CD4-positive, alpha-beta T cell treated with Interleukin-15 for 4 hours (primary cell): ENCODE measurements around the gene IQUB.
"Not testable (repeated sequence)": the region's sequence is repeated elsewhere in the genome, so short reads cannot be mapped to it uniquely, and the experiment has no call there.

Source experiments
- DNase-seq: peaks from one replicate; pipeline ENCODE4 v3.0.0-alpha.2; 2020; ENCODE audit warnings: low spot score

Gene IQUB

DNA sequence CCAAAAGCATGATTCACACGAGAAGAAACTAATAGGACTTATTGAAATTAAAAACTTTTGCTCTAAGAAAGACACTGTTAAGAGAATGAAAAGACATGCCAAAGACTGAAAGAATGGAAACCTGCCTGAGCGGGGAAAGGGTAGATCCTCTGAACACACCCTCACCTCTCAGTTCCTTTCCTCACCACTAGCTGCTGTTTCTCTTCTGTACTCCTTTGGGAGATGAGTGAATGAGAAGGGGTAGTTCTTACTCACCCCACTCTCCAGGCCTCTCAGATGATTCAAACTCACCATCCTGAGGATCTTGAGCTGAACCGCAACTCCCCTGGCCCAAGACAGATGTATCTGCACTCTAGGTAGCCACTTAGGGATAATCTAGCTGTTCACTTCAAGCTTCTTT is 41.9 kb downstream of the IQUB start:
- DNase-seq: no peak

DNA sequence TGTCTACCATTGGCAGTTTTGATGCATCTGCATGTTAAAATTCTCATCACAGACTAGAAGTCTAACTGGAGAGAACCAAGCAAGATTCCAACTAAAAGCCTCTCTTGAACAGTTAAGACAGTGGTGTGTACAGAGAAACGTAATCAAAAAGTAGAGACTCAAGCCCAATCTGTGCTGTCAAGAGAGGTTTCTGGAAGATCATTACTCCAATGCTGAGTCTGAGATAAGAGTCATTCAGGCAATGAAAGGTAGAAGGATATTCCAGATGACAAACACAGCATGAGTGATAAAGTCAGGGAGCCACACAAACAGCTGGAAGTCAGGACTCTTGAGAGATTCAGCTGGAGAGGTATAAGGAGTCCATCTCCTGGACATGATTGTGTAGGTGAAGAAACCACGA is 48.7 kb downstream of the IQUB start:
- DNase-seq: no peak

DNA sequence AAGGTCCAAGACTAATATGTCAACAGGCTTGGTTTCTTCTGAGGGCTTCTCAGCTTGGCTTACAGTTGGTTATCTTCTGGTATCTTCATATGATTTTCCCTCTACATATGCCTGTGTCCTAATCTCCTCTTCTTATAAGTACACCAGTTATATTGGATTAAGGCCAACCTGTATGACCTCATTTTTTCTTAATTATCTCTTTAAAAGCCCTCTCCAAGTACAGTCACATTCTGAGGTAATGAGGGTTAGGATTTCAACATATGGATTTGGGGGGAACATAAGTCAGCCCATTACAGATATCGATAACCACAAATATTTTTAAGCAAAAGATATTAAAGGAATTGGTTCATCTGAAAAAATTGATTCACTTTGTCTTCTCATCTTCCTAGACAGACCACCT is 49.2 kb downstream of the IQUB start:
- no peak for DNase-seq

DNA sequence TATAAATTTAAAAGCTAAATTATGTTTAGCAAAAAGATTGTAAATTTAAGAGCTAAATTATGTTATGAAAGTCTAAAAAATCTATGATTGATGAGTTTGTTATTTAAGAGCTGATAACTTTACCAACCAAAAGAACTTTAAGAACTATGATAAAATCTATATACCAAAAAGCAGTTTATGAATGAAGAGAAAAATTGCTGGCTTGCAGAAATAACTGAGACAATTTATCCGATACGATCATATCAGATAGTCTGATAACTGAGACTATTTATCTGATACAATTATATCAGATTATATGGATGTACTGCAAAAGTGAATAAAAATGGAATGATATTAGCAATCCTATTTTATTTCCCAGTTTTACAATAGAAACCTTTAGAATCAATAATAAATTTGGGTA is 50.2 kb downstream of the IQUB start:
- DNase-seq: no peak

DNA sequence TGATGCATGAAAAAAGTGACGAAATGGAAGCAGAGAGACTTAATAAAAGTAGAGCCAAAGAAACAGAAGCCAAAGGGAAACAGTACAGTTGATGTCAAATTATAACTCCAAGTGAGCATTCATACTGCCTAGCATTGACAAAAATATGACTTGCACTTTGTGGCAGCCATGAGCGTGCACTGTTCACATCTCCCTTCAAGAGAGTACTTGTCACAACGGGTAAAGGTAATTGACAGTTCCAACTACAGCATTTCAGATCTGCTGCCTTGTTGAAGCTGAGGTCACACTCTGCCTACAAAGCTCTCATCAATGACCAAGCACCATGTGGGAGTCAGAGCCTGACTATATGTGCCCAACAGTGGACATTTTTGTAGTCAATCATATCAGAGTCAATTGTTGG is 54.3 kb downstream of the IQUB start:
- DNase-seq: no peak

DNA sequence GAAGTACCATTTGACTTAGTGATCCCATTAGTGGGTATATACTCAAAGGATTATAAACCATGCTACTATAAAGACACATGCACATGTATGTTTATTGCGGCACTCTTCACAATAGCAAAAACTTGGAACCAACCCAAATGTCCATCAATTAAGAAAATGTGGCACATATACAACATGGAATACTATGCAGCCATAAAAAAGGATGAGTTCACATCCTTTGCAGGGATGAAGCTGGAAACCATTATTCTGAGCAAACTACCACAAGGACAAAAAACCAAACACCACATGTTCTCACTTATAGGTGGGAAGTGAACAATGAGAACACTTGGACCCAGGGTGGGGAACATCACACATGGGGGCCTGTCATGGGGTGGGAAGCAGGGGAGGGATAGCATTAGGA is 56.3 kb downstream of the IQUB start:
- DNase-seq: not testable (repeated sequence)

DNA sequence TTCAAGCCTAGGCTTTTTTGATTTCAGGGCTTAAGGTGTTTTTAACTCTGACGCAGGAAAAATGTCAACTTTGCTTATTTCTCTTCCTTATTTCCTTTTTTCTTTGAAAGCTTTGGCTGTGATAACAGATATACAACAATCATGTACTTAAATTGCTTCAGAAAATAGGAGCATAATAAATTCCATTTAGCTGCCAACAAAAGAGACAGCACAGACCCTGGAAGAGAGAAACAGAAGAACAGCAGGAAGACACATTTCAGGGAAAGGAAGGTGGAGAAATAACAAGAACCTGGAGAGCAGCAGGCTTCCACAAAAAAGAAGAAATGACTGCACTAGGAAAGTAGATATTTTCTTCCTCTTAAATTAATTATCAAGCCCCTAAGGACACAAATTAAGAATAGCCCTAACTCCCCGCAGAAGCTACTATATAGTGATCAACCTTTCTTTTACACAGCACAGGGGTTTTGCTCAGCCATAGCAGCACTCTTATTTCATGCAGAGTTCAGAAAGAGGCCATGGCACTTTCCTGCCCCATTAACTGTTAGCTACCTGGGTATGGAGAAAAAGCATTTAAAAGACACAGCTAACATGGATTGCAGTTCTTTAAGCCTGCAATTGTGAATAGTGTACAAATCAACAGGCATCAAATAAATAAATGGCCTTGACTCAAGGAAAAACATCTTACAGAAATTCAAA is 61.5 kb downstream of the IQUB start:
- no peak for DNase-seq

DNA sequence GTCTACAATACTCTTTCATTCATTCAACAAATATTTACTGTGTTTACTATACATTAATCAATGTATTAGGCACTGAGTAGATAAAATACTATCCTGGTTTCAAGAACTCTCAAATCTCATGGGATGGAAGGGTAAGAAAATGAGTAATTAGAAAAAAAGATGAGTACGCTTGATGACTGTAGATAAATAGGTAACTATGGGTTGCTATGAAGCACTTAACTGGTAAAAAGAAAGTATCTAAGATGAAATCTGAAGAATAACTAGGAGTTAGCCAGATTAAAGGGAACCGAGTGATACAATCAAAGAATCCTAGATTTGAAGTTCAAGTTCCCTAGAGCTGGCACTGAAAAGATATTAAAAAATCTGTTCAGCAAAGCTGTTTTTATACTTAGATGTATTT is 62.1 kb downstream of the IQUB start:
- DNase-seq: no peak

DNA sequence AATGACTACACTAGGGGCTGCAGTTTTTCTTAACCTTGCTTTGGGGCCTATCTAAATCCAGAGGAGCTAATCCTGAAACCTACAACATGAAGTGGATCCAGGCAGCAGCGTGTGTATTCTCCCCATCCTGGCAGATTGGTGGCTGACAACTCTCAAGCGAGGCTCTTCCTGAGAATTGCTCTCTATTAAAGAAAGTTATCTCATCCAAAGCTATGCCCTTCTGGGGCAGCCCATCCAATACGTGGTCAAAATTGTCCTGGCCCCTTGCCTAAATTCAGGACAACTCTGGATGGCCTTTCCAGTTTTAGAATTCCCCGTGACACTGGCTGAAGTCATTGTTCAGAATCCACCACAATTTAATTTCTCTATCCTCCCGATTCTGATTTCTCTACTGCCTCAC is 66.1 kb downstream of the IQUB start:
- no peak for DNase-seq

DNA sequence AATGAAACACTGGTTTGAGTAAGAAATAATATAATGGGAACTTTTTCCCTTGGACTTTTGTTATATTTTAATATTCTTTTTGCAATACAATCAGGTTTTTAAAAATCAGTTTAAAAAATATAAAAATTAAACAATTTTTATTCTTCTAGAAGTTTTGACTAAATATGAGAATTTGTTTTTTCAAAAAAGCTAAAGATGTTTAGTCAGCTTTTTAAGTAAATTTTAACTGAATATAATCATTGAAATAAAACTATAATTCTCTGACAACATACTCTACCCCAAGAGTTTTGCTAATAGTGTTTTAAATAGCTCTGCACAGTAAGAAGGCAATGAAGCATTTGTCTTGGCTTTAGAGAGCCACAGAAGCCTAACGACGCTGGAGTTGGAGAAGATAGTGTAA is 70.5 kb downstream of the IQUB start:
- DNase-seq: no peak

DNA sequence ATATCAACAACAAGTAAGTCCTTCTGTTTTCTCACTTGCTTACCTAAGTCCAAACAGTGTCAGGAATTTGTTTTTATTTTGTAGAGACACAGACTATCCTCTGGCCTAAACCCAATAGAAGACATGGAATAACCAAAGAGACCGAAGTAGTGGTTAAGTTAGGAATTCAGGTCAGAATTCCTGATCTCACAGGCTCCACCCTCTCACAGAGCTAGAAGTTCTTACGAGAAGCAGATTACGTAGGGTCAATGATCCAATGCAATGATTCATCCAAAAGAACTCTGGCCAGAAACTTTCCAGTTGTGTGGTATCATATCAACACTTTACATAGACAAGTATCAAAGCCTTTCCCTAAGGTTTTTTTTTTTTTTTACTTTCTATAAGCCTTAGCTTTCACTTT is 73.8 kb downstream of the IQUB start:
- DNase-seq: no peak

DNA sequence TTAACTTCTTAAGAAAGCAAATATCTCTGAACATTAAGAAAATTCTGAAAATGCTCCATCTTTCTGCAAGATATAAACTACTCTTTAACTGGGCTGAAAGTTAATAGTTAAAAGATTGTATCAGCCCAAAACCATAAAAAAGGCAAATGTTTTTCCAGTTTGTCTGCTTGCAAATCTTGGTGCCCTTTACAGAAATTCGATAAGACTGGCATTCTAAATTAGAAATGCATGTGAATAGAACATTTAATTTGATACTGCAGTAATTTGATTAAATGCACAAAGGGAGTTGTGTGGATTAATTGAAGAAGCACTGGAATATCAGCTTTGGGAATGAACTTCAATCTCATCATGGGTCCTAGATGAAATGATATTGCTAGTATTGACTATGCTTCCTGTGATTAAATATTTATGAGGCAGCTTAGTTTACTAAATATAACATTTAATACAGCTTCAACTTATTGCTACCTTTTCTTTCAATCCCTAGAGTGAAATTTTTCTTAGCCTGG is 78.4 kb downstream of the IQUB start:
- no peak for DNase-seq

DNA sequence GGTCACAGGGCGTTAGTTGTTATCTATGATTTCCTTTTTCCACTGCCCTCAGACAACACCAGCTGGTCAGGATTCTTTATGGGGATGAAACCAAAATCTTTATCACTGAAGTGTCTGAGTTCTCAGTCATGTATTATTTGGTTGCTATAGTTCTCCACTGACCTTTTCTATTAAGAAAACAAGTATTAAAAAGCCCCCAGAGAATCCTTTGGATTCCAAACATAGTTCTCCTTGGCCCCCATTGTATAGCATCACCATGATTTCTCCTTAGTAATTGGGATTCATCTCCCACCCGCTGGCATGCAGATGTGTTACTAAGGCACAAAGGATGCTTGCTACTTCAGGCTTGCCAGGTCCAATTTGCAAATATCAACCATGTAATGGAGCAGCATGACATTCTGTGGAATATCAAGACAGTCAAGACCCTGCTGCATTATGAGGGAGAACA is 94.3 kb downstream of the IQUB start:
- DNase-seq: no peak

DNA sequence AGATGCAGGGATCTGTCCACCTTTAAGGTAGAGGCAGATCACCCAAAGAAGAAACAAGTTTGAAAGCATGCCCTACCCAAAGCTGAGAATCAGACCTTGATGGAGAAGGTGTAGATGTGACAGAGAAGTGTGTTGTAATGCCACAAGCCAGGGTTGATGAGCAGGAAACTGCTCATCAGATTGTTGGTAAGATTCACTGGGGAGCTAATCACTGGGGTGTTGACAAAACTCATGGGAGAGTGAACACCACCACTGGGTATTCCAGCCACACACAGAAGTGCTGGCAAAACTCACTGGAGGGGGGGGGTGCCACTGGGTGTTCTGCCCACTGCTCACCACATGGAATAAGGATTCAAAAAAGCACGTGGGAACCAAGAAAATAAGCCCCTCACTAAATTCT is 95.2 kb downstream of the IQUB start:
- DNase-seq: no peak

DNA sequence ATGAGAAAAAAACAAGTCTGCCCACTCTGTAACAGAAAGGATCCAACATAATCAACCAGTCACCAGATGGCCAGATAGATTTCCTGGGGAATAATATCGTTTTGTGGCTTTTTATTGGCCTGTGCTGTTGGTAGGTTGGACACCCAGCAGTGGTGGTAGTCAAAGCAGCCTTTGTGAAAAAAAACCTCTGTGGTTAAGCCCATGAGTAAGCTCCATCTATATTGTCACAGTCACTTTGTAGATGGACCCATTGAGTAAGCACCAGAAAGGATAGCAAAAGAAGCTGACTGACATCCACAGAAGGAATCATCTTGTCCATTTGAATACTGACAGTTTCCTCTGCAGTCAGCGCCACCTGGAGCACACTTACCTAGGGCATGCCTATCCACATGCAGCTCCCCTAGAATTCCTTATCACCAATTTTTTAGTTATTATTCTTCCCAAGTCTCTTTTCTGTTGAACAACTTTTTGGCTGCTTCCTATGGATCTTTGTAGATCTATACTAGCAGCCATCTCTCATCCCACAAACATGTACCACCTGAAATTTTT is 96.9 kb downstream of the IQUB start:
- no peak for DNase-seq

DNA sequence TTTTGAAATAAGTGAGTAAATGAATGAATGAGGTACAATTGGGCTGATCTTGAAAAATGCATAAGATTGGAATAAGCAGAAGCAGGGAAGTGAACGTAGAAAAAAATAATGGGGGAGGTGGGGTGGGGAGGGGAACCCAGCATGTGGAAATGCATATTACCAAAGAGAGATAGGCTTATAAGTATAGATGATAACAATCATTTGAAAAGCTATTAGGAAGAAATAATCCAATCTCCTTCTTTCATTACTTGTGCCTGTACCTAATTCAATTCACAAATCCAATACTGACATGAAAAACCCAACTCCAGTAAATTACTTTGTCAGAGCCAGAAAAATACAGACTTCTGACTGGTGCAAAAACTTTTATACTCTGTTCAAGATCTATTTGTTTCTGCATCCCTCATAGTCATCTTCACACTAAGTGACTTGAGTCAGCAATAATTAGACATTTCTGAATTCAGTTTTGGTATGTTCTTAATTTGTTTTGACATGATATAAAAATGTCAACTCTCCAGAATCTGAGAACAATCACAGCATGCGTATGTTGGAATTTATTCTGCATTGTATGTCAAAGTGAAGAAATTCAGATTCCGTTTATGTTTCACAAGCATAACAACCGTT is 99.2 kb downstream of the IQUB start:
- no peak for DNase-seq

DNA sequence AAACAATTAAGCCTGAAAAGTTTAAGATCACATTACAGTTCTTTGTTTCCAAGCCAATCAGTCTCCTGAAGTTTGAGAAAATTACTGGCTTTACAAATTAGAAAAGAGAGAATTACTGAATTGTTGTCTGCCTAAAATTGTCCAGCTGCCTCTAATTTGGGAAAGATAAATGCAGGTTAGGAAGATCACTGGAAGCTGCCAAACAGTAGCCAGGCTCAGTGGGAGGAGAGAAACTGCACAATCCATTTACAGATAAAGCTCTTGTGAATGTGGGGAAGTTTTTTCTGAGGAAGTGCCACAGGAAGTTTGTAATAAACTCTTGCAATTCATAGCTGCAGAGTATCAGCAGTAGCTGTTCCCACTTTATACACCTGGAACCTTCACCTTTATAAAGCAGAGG is 100.7 kb downstream of the IQUB start:
- no peak for DNase-seq

DNA sequence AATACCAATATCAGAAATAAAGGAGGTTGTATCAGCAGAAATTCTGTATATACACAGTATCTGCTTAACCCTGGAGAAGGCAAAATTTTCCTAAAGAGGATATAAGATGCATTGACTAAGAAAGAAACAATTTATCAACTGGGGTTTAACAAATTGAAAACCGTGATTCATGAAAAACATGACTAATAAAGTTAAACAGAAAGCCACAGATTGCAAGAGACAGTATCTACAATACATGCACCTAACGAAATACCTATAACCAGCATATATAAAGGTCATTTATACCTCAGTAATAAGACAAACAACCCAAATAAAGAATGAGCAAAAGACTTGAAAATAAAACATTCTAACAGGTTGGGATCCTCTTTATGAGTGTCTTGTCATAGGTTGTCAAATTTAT is 101.8 kb downstream of the IQUB start:
- DNase-seq: no peak

DNA sequence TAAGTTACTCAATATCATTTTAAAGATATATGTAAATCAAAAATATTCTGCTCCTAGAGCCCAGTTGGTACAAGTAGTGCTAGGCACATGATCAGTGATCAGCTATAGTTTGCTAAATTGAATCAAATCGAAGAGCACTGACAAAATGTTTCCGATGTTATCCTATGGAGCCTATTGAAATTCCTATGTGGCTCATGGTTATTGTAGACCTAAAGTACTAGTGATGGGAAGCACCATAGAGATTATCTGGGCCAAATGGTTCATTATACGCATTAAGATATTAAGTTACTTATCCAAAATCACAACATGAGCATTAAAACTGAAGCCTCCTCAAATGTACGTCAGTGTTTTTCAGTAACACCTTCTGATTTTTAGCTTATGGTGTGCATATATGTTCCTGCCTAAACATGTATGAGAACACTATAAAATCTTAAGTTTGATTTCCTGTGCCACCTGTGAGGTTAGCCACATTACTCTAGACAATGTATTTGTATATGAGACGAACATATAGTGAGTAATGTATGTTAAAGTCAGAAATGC is 103.2 kb downstream of the IQUB start:
- no peak for DNase-seq

DNA sequence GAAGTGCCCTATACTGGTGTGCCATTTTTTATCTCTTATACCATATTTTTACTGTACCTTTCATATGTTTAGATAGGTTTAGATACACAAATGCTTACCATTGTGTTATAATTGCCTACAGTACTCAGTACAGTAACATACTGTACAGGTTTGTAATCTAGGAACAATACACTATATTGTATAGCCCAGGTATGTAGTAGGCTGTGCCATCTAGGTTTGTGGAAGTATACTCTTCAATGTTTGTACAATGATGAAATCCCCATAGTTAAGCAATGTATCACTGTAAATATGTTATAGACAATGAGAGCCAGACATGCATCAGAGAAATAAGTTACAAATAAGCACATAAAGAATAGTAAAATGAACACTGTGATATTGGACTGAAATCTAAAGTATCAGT is 109.1 kb downstream of the IQUB start:
- DNase-seq: no peak

DNA sequence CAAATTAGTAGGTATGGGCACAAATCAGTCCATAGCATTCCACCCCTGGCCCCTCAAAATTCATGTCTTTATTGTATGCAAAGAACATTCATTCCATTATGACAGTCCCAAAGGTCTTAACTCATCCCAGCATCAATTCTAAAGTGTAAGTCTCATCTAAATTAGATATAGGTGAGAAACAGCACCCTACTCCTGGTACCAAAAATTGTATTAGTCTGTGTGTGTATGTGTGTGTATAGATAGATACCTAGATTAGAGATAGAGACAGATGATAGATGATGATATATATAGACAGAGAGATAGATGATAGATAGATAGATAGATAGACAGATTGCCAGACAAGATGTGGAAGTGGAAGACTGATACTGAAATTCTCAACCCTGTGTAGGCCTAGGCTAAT is 109.9 kb downstream of the IQUB start:
- no peak for DNase-seq

DNA sequence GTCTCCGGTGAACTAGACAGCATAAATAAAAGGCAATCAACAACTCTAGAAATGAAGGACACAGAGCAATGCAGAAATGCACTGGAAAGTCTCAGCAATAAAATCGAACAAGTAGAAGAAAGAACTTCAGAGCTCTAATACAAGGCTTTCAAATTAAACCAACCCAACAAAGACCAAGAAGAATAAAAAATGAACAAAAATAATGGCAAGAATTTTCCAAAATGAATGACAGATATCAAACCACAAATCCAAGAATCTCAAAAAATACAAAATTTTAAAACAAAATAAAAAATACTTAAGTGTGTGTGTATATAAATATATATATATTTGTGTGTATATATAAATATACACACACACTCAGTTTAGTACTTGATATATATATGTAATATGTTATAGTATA is 110.8 kb downstream of the IQUB start:
- no peak for DNase-seq

DNA sequence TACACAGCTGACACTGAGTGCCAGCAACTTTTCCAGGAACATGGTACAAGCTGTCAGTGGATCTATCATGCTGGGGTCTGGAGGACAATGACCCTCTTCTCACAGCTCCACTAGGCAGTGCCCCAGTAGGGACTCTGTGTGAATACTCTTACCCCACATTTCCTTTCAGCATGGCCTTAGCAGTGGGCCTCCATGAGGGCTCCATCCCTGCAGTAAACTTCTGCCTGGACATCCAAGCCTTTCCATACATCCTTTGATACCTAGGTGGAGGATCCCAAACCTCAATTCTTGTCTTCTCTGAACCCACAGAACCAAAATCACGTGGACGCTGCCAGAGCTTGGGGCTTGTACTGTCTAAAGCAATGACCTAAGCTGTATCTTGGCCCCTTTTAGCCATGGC is 116.8 kb downstream of the IQUB start:
- no peak for DNase-seq
